Lung (tissue), 12 donors: ENCODE results near the gene KIFC3. TPM values are rescaled to one million over a fixed set of nuclear protein-coding genes. Genes with fewer than 3 reads are reported as not detected.

Source experiments
- ATAC-seq: fragments of 200-7000 bp; cut with Tn5 transposase; one replicate; pipeline ENCODE4 v1.9.1; 2020; ENCODE audit warnings: moderate number of reproducible peaks; ENCODE audit not compliant: insufficient read depth, low FRiP score
- DNase-seq, 3 donors: peaks; one replicate each; pipeline ENCODE4 v3.0.0-alpha.2; 2013 to 2017
- H3K27ac ChIP-seq, 2 donors: one replicate each; pipeline ENCODE4 v1.5.1; 2013; ENCODE audit warnings: mild to moderate bottlenecking in 2 of 2, moderate library complexity in 2 of 2, control low read depth in 1 of 2, inconsistent platforms in 1 of 2, low read depth in 1 of 2, low read length in 1 of 2
- H3K27me3 ChIP-seq, 3 donors: one replicate each; pipeline ENCODE4 v1.5.1; 2013; ENCODE audit warnings: low read length in 2 of 3; ENCODE audit not compliant: control insufficient read depth in 3 of 3, insufficient read depth in 3 of 3
- H3K36me3 ChIP-seq, 4 donors: one replicate each; pipeline ENCODE4 v1.5.1; 2013; ENCODE audit warnings: low read length in 4 of 4, mild to moderate bottlenecking in 1 of 4, moderate library complexity in 1 of 4; ENCODE audit not compliant: control insufficient read depth in 4 of 4, insufficient read depth in 4 of 4
- H3K4me1 ChIP-seq, 5 donors: one replicate each; pipeline ENCODE4 v1.5.1; 2013; ENCODE audit warnings: low read length in 5 of 5, mild to moderate bottlenecking in 2 of 5, moderate library complexity in 1 of 5; ENCODE audit not compliant: control insufficient read depth in 5 of 5, insufficient read depth in 5 of 5
- H3K4me3 ChIP-seq: one replicate; pipeline ENCODE4 v1.5.1; 2013; ENCODE audit warnings: mild to moderate bottlenecking, control low read depth, moderate library complexity
- H3K9ac ChIP-seq, 2 donors: one replicate each; pipeline ENCODE4 v1.5.1; 2013; ENCODE audit warnings: low read length in 2 of 2, control low read depth in 1 of 2; ENCODE audit not compliant: insufficient read depth in 1 of 2
- H3K9me3 ChIP-seq, 4 donors: one replicate each; pipeline ENCODE4 v1.5.1; 2013; ENCODE audit warnings: low read length in 3 of 4, mild to moderate bottlenecking in 1 of 4, moderate library complexity in 1 of 4; ENCODE audit not compliant: control insufficient read depth in 4 of 4, insufficient read depth in 3 of 4
- WGBS, 2 donors: extraction: QIAGEN DNeasy Blood & Tissue Kit; methylation state at CpG; one replicate each; pipeline ENCODE4 v1.1.7; 2013; 5-methylcytosine and 5-hydroxymethylcytosine counted together
- polyA plus RNA-seq, 2 donors: library from polyadenylated mRNA; stranded (reverse); fragments of 200-250 nt; gene quantifications; one replicate each; pipeline ENCODE4 v1.2.1, GENCODE V29; 2013
- total RNA-seq, 2 donors: library from RNA; depleted of rRNA in 1 of 2; stranded (reverse); fragments of >200 nt in 1 of 2; gene quantifications; one replicate each; pipeline ENCODE4 v1.2.1, GENCODE V29; 2014 to 2021
- TF ChIP-seq, protein P1 (sequence below): IDR thresholded peaks from 2 replicates; pipeline ENCODE4 v1.5.1; 2012; ENCODE audit warnings: mild to moderate bottlenecking; ENCODE audit errors: control extremely low read depth, extremely low read depth
- donor health status: control.
- donor health status: control.
- donor health status: Bipolar disorder and iron deficiency.
- donor health status: healthy.
- donor health status: DM: yes; HTN: yes; CAD: no.

KIFC3 gene
- total and polyA plus RNA-seq, 4 donors: 65.9 to 137 (median 89.5) TPM

DNA sequence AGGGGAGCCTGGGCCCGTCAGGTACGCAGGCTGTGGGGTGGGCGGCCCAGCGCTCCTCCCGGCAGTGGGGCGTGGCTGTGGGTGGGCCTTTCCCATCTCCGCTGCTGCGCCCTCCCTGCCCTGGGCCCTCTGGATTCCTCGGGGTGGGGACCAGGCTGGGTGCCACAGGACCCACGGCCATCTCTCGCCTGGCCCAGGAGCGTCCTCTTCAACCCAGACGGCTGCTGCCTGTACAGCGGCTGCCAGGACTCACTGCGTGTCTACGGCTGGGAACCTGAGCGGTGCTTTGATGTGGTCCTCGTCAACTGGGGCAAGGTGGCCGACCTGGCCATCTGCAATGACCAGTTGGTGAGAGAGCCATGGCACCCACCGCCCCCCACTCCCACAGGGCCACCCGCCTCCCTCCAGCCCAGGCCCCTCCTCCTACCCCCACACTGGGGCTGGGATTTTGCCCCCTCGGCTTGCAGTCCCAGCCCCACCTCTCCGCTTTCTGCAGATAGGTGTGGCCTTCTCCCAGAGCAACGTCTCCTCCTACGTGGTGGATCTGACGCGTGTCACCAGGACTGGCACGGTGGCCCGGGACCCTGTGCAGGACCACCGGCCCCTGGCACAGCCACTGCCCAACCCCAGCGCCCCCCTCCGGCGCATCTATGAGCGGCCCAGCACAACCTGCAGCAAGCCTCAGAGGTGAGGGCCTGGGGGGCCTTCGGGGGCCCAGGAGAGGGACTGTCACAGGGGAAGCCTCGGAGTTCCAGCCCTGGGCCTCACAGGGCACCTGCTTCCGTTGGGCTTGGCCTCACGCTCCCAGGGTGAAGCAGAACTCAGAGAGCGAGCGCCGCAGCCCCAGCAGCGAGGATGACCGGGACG, 49.5 kb downstream of the KIFC3 start:
- WGBS, 2 donors: 89 to 92% methylated on average over 42 to 44 of the region's 44 CpGs

DNA sequence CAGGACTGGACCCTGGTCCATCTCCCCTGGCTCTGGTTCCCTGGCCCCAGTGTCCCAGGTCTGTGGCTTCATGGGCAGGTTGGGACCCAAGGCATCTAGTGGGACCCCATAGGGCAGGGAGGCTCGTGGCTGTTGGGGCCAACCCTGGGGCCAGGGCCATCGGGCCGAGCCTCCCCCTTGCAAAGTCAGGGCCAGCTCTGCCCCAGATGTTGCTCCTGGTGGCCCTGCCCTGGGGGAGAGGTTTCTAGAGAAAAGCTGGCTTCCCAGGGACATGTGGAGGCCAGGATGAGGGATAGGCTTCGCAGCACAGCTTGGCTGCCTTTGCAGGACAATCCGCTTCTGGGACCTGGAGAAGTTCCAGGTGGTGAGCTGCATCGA, 50.1 kb downstream of the KIFC3 start:
- ATAC-seq: no peak
- no peaks in the 10 kb centered on the region for H3K27me3 ChIP-seq
- H3K36me3 ChIP-seq: peaks cover 0 to 51% (median 6%) of the 10 kb centered on the region in 4 donors

More for the DNA sequence above, 49.5 kb downstream of the KIFC3 start:
- no peak overlapping the region for H3K4me3 ChIP-seq
- TF ChIP-seq, protein P1, sequence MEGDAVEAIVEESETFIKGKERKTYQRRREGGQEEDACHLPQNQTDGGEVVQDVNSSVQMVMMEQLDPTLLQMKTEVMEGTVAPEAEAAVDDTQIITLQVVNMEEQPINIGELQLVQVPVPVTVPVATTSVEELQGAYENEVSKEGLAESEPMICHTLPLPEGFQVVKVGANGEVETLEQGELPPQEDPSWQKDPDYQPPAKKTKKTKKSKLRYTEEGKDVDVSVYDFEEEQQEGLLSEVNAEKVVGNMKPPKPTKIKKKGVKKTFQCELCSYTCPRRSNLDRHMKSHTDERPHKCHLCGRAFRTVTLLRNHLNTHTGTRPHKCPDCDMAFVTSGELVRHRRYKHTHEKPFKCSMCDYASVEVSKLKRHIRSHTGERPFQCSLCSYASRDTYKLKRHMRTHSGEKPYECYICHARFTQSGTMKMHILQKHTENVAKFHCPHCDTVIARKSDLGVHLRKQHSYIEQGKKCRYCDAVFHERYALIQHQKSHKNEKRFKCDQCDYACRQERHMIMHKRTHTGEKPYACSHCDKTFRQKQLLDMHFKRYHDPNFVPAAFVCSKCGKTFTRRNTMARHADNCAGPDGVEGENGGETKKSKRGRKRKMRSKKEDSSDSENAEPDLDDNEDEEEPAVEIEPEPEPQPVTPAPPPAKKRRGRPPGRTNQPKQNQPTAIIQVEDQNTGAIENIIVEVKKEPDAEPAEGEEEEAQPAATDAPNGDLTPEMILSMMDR: no peak
- no peak overlapping the region for H3K27ac ChIP-seq
- H3K9me3 ChIP-seq: no peaks in the 10 kb centered on the region
- peaks cover 0 to 48% (median 9%) of the 10 kb centered on the region in 4 donors for H3K36me3 ChIP-seq
- no peak for ATAC-seq
- peak in 1 of 3 donors; percentile 7 for DNase-seq
- H3K4me1 ChIP-seq: no peaks in the 10 kb centered on the region
- no peaks in the 10 kb centered on the region for H3K27me3 ChIP-seq
- no peak overlapping the region for H3K9ac ChIP-seq

DNA sequence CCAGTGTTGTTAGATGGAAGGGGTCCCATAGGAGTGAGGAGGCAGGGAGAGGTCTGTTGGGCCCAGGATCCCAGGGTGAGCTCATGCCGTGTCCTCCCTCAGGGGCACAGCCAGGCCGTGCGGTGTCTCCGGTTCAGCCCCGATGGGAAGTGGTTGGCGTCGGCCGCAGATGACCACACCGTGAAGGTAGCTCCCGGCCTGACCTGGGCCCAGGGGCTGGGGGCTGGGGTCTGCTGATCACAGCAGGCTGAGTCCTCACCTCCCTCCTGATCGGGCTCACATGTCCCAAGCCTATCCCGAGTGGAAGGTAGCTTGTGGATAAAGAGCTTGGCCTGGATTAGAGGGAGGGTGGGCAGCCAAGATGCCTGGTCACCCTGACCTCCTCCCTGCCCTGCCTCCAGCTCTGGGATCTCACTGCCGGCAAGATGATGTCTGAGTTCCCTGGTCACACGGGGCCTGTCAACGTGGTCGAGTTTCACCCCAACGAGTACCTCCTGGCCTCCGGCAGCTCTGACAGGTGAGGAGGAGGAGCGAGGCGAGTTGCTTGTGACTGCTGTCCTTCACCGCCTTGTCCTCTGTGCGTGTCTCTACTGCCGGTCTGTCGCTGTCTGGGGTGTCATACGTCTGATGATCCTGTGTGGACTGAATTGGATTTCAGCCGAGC, 50.6 kb downstream of the KIFC3 start:
- no peaks in the 10 kb centered on the region for H3K4me1 ChIP-seq
- H3K9me3 ChIP-seq: no peaks in the 10 kb centered on the region
- no peak overlapping the region for H3K4me3 ChIP-seq
- no peak overlapping the region for H3K27ac ChIP-seq
- H3K36me3 ChIP-seq: peaks cover 0 to 48% (median 4%) of the 10 kb centered on the region in 4 donors
- H3K9ac ChIP-seq: no peak overlapping the region
- no peak for ATAC-seq
- DNase-seq: no peak
- no peaks in the 10 kb centered on the region for H3K27me3 ChIP-seq
- 93 to 94% methylated on average over 26 of the region's 26 CpGs for WGBS, 2 donors
- TF ChIP-seq, protein P1: no peak

More for the DNA sequence above, 50.1 kb downstream of the KIFC3 start:
- Histone ChIP-seq H3K4me3 (no peak overlapping the region), H3K9ac (no peak overlapping the region), H3K27ac (no peak overlapping the region), H3K9me3 (no peaks in the 10 kb centered on the region), H3K4me1 (no peaks in the 10 kb centered on the region)
- no peak for DNase-seq
- TF ChIP-seq, protein P1: no peak
- WGBS, 2 donors: 85 to 91% methylated on average over 6 of the region's 6 CpGs
